GM19025 (cell line): ENCODE data around the gene HTR2C.
"Not testable (repeated sequence)": the region's sequence is repeated elsewhere in the genome, so short reads cannot be mapped to it uniquely, and the experiment has no call there.

Experiments used
- ATAC-seq: cut with Tn5 transposase; IDR thresholded peaks from one replicate; pipeline ENCODE4 v1.9.1; 2021; ENCODE audit warnings: mild to moderate bottlenecking, low read depth, moderate library complexity; ENCODE audit not compliant: unreplicated experiment

Gene HTR2C

DNA sequence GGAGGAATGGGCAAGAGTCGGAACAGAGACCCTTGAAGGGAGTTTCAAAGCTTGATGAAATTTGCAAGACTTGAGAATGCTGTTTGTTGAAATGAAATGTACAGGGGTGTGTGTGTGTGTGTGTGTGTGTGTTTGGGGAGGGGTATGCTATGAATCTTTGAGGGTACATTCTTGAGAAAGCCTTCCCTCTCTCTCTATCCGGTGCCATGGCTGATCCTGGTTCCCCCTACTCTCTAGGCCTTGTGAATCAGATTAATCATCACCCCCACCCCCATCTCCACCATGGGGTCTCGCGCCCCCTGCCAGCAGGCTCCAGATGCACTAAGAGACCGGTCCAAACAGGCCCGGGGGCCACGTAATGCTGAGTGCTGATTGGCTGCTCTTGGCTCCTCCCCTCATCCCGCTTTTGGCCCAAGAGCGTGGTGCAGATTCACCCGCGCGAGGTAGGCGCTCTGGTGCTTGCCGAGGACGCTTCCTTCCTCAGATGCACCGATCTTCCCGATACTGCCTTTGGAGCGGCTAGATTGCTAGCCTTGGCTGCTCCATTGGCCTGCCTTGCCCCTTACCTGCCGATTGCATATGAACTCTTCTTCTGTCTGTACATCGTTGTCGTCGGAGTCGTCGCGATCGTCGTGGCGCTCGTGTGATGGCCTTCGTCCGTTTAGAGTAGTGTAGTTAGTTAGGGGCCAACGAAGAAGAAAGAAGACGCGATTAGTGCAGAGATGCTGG, at the start of gene HTR2C:
Gene HTR2C, plus strand, starts transcription at position 441 of the 729 bp plus-strand sequence. CDS start 142,851 bp downstream, outside the sequence.
- no peak for ATAC-seq

DNA sequence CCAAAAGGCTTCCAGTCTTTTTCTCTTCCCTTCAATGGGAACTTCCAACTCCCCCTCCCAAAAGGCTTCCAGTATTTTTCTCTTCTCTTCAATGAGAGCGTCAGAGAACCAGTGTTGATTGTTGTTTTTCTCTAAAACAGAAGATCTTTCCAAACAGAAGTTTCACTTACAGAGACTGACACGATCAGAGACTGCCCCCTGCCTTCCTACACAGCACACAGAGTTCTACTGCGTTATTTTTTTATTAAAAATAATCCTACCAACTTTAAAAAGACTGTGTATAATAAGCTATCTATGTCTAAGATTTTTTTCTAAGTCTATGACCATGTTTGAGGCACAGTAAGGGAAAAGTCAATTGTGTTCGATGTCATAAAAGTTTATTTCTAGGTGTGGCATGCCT, 3.5 kb upstream of the HTR2C start:
- no peak for ATAC-seq

DNA sequence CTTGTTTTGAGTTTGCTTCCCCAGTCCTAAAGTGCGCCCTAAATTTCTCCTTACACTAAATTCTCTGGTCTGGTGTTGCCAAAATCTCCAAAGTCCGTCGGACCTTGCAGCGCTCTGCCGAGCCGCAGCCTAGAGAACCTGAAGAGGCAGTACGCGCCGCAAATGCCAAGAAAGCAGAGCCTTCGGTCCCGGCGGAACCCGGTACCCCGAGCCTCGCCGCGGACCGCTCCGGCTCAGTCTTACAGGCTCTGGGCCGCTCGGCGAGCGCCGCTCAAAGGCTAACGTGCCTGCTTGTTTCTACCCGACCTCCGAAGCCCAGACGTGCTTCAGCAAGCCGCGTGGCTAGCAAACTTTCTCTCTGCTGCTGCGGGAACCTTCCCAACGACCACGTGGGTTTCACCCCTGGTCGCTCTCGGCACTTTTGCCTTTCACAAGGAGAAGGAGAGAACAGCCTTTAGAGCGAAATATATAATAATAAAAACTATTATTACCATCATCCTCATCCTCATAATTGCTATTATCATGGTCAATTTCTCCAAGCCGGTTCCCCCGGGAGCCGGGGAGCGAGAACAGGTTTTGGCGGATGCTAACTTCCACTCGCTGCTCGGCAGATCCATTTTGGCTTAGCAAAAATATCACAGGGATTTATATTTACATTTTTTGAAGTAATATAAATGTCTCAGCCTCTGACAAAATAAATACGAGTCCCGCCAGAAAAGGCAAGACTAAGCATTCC, 2.2 kb upstream of the HTR2C start:
- ATAC-seq, result no peak

DNA sequence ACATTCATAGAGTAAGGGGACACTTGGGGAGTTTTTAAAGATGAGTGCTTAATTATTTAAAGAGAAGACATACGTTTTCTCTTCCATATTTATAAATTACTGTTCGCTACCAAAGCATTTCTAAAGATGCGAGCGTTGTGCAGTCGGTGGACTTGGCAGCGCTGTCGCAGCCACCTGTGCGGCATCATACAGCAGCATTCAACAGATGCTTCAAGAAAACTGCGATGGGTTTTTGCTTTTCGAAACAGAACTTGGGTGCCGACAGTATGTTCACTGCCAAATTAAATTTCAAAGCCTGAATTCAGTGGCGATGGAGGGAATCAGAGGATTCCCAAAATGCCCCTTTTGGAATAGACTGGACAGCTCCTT, 1.6 kb upstream of the HTR2C start:
- no peak for ATAC-seq

DNA sequence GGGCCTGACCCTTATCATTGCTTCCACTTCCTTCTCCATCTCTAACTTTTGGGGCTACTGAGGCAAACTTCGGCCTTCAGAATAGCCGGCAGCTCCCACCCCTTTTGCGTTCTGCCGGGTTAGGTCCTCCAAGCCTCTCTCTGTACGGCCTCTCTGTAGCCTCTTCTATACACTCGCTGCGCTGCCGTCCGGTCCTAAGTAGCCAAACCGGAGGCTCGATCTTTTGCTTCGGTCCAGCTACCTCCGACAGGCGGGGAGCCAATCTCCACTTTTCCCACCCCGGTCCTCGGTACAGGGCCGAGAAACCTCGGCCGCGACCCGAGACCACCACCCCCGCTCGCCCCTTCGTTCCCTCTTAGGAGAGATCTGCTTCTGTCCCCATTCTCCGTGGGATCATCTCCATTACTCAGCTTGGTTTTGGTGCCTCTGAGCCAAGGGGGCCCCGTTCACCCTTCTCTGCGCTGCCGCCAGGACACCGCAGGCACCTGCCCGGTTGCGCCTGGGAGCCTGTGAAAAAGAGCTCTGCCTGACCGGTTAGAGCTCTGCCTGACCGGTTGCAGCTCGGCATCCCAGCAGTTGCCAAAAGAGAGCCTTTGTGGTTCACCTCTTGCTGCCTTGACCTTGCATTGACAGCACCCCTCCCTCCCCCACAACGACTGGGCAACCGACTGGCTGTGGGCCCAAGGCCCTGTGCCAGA, 1.0 kb upstream of the HTR2C start:
- no peak for ATAC-seq

DNA sequence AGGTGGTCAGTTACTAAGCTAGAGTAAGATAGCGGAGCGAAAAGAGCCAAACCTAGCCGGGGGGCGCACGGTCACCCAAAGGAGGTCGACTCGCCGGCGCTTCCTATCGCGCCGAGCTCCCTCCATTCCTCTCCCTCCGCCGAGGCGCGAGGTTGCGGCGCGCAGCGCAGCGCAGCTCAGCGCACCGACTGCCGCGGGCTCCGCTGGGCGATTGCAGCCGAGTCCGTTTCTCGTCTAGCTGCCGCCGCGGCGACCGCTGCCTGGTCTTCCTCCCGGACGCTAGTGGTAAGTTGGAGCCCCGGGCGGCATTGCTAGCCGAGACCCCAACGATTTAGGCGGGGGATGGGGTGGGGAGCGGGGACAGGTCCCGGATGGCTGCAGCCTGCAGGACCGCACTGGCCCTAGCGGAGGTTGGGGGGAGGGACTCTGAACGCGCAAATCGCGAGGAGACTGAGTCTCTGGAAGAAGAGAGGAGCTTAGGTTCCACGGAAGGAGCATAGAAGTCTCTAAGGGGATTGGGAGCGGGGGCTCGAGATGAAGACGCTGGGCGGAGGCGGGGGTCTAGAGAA, 573 bp downstream of the HTR2C start:
- no peak for ATAC-seq

DNA sequence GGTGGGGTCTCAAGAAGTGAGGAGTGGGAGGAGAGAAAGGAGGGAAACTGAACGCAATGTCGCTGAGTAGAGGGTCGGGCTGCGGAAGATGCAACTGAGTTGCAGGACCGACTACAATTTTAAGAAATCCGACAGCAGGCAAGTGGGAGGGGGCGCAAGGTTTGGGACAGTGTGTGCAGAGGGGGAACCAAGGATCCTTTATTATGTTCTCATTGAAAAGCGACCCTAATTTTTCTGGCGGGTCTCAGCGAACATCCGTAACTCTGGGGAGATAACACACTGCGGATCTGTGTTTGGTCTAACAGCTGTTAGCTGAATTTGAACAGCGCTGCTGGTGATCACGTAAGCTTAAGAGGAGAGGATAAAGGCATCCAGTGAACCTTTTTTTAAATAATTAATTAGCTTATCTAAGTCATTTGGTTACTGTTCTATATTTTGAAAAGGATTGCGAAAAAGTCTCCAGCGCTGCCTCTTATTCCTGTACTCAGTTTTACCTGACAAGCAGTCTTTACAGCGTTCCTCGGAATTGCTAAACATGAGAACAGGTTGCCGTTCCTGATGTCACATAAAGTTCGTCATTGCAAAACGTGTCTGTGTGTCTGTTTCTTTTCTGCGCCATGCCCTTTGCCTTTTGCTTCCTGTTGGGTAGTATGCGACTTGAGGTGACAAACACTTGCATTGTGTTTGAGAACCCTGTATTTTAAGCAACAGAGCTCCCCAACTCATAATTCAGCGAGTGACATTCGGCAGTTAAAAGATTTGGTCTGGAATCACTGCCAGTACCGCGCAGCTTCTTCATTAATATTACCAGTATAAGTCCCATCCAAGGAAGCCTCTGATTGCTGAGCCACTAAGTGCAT, 1.3 kb downstream of the HTR2C start:
- no peak for ATAC-seq

DNA sequence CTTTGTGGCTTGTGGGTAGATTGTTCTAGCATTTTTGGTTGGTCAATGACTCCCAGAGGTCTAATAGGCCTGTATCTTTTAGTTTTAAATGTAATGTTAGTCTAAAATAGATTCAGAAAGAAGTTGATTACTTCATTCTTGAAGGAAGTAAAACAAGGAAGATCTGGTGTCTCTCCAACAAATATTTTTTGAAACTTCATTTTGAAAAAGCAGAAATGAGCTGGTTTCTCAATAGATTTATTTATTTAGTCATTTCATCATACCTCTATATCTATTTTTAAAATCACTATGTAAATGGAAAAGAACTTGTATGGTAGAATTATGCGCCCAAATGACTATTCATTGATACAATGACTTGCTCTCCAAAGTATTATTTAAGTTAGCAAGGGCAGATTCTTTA, 7.2 kb downstream of the HTR2C start:
- ATAC-seq, result no peak

DNA sequence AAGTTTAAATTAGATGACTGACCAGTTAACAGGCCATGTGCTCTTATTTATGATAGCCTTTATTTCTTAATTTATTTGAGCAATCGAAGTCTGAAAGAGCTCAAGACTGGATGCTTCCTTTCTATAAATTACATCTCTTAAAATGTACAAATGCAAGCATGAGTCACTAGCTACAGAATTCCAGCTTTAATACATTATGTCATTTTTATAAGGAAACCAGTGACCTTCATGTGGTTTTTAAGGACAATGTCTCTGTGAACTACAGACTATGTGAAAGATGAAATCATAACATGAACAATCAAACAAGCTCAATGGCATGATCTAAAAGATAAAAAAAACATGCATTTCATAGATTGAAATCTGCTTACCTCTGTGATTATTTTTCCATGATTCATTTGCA, 15.4 kb downstream of the HTR2C start:
- ATAC-seq, result no peak

DNA sequence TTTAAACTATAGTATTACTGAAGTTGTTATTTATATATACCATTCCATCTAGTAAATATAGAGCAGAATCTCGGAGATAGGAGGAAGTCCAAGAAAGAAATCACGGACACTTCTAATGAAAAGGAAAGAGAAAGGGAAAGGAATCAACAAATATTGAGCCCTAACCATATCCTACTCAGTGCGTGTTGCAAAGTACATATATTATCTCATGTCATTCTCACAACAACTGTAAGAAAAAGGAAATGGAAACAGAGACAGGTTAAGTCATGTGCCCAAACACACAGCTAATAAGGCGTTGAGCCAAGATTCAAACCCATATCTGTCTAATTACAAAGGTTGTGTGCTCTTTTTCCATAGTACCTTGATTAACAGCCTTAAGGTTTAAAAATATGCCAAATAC, 16.0 kb downstream of the HTR2C start:
- ATAC-seq, result no peak

DNA sequence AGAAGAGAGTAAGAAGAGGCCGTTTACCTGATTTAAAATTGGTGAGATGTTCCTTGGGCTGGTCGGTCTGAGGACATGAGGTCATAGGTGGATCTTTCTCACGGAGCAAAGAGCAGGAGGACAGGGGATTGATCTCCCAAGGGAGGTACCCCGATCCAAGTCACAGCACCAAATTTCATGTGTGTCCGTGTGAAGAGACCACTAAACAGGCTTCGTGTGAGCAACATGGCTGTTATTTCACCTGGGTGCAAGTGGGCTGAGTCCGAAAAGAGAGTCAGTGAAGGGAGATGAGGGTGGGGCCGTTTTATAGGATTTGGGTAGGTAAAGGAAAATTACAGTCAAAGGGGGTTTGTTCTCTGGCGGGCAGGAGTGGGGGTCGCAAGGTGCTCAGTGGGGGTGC, 22.7 kb downstream of the HTR2C start:
- ATAC-seq, result not testable (repeated sequence)

DNA sequence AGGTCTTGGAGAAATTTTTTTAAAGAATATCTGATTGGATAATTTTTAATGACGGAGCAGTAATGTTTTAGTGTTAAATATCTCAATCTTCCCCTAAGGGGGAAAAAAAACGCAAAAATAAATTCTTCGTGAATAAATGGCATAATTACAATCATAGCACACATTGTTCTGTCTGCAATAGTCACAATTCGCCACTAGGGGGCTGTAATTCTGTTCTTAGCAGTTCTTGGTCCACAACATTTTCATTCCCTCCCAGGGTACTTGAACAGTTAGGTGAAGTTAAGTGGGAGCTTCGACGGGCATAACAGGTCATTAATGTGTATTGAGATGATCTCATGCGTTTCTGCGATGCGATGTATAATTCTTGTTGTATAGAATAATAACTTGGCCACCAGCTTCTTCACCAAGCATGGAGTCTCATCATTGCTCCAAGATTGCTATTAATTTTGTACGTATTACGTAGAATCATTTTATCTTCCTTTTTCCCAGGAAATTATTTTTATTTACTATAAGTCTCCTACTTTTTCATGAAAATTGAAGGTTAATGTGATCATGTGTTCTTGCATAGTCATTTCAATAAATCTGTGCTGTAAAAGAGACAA, 27.2 kb downstream of the HTR2C start:
- ATAC-seq, result no peak

DNA sequence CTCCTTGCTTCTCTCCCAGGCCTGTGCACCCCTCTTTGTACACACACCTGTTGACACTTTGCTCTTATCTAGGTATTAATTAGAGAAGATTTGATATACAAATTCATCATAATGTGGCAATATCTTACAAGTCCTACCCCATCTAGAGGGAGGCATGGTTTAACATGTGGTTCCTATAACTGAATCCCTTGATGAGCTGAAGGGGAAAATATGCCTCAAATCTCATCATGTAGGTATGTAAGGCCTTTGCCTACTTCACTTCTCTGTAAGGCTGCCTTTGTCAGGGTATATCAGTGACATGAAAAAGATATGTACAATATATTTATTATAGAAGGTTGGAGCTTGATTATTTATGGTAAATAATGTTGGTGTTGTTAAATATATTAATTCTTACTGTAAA, 31.9 kb downstream of the HTR2C start:
- ATAC-seq, result no peak

DNA sequence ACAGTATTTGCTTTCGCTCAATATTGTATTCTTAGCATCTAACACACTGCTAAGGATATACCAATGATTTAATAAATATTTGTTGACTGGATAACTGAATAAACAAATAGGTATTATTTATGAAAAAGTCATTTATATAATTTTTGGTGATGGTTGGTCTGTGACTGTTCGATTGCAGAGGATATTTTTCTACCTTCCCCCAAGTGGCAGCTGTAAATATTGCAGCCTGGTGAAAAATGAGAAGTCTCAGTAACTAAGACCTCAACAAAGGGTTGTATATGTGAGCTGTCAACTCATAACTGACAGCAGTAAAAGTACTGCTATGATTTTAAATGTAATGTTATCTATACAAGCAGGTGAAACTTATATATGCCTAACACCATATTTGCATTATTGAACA, 36.0 kb downstream of the HTR2C start:
- ATAC-seq, result no peak

DNA sequence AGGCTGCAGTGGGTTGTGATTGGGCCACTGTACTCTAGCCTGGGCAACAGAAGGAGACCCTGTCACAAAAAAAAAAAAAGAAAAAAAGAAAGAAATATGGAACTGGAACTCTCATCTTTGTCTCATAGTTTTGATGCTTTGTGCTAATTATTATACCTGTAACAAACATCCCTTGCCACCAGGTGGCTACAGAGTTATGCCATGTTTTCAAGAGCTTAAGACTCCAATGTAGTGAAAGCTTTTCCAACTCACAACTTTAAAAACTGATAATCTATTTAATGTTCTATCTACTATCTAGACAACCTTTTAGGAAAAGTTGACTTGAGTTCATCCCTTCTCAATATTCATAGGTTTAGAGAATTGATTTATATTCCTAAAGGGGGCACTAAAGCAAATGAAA, 42.4 kb downstream of the HTR2C start:
- ATAC-seq, result no peak

DNA sequence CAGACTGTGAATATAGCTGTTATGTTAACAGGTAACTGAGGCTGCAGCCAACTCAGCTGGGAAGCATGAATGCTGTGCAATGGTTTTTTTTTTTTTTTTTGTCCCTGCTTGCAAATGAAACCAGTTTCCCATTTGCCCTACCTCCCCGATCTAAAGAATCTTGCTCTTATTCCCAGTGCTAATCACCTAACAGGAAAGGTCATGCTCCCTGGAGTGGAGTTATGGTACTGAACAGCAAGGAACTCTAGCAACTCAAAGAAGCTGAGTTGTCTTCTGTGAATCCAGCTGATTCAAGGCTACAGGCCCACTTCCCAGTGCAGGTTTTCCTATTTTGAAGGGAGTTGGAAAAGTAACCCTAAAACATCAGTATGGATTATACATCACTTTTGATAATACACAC, 52.1 kb downstream of the HTR2C start:
- no peak for ATAC-seq

DNA sequence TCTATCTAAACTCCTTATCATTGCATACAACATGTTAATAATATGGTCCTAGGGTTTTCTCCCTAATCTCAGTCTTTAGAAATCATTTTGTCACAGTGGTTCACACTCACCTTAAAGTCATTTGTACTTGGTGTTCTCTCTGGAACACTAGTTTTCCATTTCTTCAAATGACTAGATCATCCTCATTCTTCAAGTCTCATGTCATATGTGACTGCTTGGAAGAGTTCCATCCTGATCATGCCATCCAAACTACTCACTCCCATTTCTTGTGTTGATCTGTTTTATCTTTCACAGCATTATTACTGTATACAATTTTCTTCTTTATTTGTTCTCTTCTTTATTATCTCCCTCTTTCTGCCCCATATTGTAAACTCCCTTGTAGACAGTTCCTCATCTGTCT, 66.5 kb downstream of the HTR2C start:
- no peak for ATAC-seq

DNA sequence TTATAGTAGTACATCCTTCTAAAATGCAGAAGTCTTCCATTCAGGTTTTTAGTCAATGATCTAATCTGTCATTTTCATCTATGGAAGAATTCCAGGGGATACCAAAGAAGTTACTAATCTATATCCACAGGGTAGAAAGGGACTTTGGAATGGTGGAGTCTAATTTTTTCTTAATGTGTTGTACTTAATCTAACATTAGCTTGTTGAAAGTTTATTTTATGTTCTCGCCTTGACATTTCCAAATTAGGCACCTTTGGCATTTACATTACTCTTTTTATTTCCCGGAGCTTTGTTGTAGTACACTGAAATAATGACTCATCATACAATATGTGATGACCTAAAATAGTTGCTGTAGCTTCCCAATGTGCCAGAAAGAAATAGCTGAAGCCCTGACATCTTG, 91.5 kb downstream of the HTR2C start:
- ATAC-seq, result no peak

DNA sequence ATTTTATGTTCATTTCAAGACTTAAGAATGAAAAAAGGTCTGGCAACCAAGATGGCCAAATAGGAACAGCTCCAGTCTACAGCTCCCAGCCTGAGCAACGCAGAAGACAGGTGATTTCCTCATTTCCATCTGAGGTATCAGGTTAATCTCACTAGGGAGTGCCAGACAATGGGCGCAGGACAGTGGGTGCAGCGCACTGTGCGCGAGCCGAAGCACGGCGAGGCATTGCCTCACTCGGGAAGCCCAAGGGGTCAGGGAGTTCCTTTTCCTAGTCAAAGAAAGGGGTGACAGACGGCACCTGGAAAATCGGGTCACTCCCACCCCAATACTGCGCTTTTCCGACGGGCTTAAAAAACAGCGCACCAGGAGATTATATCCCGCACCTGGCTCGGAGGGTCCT, 116.6 kb downstream of the HTR2C start:
- ATAC-seq, result not testable (repeated sequence)

DNA sequence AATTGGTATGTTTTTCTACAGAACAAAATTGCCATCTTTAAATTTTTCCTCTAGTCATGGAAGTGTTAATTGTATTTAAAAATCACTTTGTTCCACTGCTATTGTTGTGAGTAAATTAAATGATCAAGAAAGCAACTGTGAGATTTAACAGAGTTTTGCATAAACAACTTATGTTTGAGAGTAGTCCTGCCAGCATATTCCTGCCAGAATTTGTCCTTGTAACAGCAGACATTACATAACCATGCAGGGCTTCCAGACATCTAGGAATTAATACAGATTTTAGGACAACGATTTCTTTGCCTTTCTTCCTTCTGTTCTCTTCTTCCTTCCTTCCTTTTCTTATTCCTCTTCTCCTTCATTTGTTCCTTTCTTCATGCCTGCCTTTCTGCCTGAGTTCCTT, 125.5 kb downstream of the HTR2C start:
- no peak for ATAC-seq
